Loucy (cell line): ENCODE measurements around the gene PALLD.

Experiments used
- H2AFZ ChIP-seq: fragments of 200-600 bp; sonication (generic); 2 replicates; pipeline ENCODE4 v1.6.0; 2016; ENCODE audit warnings: antibody characterized with exemption, mild to moderate bottlenecking, low read length, moderate library complexity
- H3F3A ChIP-seq: fragments of 200-600 bp; 2 replicates; pipeline ENCODE4 v1.6.0; 2016; ENCODE audit warnings: antibody characterized with exemption, low read depth, mild to moderate bottlenecking
- H3K27me3 ChIP-seq: fragments of 200-600 bp; sonication (generic); 2 replicates; pipeline ENCODE4 v1.6.1; 2014; ENCODE audit warnings: low read length, mild to moderate bottlenecking; ENCODE audit not compliant: insufficient read depth, poor library complexity, severe bottlenecking
- H3K36me3 ChIP-seq: fragments of 200-600 bp; sonication (generic); 2 replicates; pipeline ENCODE4 v1.6.1; 2016; ENCODE audit warnings: low read length; ENCODE audit not compliant: insufficient read depth
- H3K4me1 ChIP-seq: fragments of 200-600 bp; sonication (generic); 2 replicates; pipeline ENCODE4 v1.5.1; 2014; ENCODE audit warnings: low read length, mild to moderate bottlenecking; ENCODE audit not compliant: insufficient read depth, poor library complexity, severe bottlenecking
- H3K4me2 ChIP-seq: fragments of 200-600 bp; sonication (generic); 2 replicates; pipeline ENCODE4 v1.6.0; 2014; ENCODE audit warnings: antibody characterized with exemption, low read length, low read depth, mild to moderate bottlenecking; ENCODE audit not compliant: poor library complexity, severe bottlenecking
- H3K4me3 ChIP-seq: fragments of 200-600 bp; sonication (generic); 2 replicates; pipeline ENCODE4 v1.5.1; 2014; ENCODE audit warnings: low read length, mild to moderate bottlenecking, mixed read lengths; ENCODE audit not compliant: poor library complexity, severe bottlenecking
- H3K79me2 ChIP-seq: fragments of 200-600 bp; sonication (generic); 2 replicates; pipeline ENCODE4 v1.6.1; 2014; ENCODE audit warnings: low read length; ENCODE audit not compliant: insufficient read depth
- H3K9ac ChIP-seq: fragments of 200-600 bp; sonication (generic); 2 replicates; pipeline ENCODE4 v1.6.0; 2014; ENCODE audit warnings: mild to moderate bottlenecking, low read depth, low read length, moderate library complexity; ENCODE audit not compliant: poor library complexity, severe bottlenecking
- H3K9me2 ChIP-seq: fragments of 200-600 bp; sonication (generic); replicated peaks from 2 replicates; pipeline ENCODE4 v1.6.1; 2016; ENCODE audit warnings: low read depth, low read length, mixed read lengths
- H3K9me3 ChIP-seq: fragments of 200-600 bp; sonication (generic); 2 replicates; pipeline ENCODE4 v1.6.1; 2014; ENCODE audit warnings: mild to moderate bottlenecking, antibody characterized with exemption, low read length, low read depth; ENCODE audit not compliant: insufficient read depth
- H4K20me1 ChIP-seq: fragments of 200-600 bp; sonication (generic); 2 replicates; pipeline ENCODE4 v1.6.0; 2014; ENCODE audit warnings: antibody characterized with exemption, low read length, mild to moderate bottlenecking; ENCODE audit not compliant: insufficient read depth, poor library complexity, severe bottlenecking
- EZH2phosphoT487 ChIP-seq: fragments of 200-600 bp; IDR thresholded peaks from 2 replicates; pipeline ENCODE4 v1.6.1; 2018; ENCODE audit warnings: antibody characterized with exemption, mild to moderate bottlenecking, moderate library complexity, borderline replicate concordance
- TF ChIP-seq, protein P1 (sequence below): fragments of 200-600 bp; sonication (generic); conservative IDR thresholded peaks from 2 replicates; pipeline ENCODE4 v1.5.1; 2014; ENCODE audit warnings: mild to moderate bottlenecking, antibody characterized with exemption, low read length

PALLD gene

DNA sequence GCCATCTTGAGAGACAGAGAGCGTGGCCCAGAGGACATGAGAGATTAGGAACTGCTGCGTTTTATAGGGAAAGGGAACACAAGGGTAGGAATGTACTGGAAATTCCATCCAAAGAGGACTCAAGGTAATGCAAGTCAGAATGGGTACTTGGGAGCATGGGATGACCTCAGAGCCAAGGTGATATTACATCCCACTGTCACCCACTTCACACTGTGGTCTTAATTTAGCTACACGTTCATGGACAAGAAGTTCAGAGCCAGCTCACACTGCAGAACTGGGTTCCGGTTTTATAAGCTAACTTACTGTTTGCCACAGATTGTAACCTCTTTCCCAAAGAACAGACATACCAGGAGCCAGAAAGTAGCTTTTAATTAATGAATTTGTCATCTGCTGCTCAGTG, 268.5 kb downstream of the PALLD start:
- TF ChIP-seq EZH2phosphoT487: no peak
- TF ChIP-seq, protein P1, sequence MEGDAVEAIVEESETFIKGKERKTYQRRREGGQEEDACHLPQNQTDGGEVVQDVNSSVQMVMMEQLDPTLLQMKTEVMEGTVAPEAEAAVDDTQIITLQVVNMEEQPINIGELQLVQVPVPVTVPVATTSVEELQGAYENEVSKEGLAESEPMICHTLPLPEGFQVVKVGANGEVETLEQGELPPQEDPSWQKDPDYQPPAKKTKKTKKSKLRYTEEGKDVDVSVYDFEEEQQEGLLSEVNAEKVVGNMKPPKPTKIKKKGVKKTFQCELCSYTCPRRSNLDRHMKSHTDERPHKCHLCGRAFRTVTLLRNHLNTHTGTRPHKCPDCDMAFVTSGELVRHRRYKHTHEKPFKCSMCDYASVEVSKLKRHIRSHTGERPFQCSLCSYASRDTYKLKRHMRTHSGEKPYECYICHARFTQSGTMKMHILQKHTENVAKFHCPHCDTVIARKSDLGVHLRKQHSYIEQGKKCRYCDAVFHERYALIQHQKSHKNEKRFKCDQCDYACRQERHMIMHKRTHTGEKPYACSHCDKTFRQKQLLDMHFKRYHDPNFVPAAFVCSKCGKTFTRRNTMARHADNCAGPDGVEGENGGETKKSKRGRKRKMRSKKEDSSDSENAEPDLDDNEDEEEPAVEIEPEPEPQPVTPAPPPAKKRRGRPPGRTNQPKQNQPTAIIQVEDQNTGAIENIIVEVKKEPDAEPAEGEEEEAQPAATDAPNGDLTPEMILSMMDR: no peak
- Histone ChIP-seq H3K4me1 (no peaks in the 10 kb centered on the region), H3K36me3 (no peaks in the 10 kb centered on the region), H3K79me2 (no peaks in the 10 kb centered on the region), H3K27me3 (no peaks in the 10 kb centered on the region), H3F3A (no peaks in the 10 kb centered on the region), H3K9me3 (no peaks in the 10 kb centered on the region), H3K4me3 (no peak overlapping the region), H3K9ac (no peak overlapping the region), H2AFZ (no peak overlapping the region), H4K20me1 (no peaks in the 10 kb centered on the region), H3K9me2 (no peaks in the 10 kb centered on the region), H3K4me2 (no peak overlapping the region)

DNA sequence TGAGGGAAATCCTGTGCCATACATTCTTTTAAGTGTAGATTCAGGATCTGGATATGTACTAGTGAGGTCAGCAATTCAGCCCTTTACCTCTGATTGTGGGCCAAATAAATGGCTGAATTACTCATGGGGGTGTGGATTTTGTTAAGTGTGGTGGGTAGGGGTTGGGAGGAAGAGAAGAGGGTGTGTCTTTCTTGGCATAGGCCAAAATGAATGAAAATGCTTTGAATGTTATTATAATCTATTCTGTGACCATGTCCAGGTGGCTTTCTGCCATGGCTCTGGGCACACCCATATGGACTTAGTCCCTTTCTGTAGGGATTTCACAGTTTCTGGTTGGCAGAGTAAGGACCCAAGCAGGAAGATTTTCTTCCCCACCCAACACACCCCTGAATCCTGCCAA, 268.9 kb downstream of the PALLD start:
- Histone ChIP-seq H2AFZ (no peak overlapping the region), H4K20me1 (no peaks in the 10 kb centered on the region), H3K9me2 (no peaks in the 10 kb centered on the region), H3K36me3 (no peaks in the 10 kb centered on the region), H3K27me3 (no peaks in the 10 kb centered on the region), H3K79me2 (no peaks in the 10 kb centered on the region), H3K4me3 (no peak overlapping the region), H3K9me3 (no peaks in the 10 kb centered on the region), H3K4me2 (no peak overlapping the region), H3K4me1 (no peaks in the 10 kb centered on the region), H3K9ac (no peak overlapping the region), H3F3A (no peaks in the 10 kb centered on the region)
- TF ChIP-seq, protein P1: no peak
- TF ChIP-seq EZH2phosphoT487: no peak

DNA sequence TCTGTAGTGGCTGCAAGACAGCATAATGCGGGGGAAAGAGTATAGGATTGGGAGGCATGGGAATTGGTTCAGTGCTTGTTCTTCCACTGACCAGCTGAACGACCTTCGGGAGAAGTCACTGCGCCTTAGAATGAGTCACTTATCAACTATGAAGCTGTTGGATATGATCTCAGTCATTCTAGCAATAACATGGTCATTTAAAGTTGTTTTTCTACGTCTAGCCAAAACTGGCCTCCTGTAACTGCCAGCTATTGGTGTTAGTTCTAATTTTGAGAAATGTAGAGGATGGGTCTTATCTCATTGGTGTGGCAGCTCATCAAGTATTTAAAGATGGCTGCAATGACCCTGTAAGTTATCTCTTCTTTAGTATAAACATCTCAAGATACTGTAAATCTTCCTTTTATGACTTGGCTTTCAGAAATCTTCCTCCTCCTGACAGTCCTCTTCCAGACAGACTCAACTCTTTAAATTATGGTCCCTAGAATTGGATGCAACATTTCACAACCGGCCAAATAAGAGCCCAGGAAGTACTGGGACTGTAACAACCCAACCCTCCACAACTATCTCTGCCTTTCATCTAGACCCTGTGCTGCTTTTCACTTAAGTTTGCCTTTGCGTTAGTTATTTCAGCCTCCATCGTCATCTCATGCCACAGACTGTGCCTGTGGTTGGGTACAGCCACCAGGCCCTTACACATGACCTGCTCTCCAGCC, 269.9 kb downstream of the PALLD start:
- Histone ChIP-seq H3K9ac (no peak overlapping the region), H3K9me3 (no peaks in the 10 kb centered on the region), H3K36me3 (no peaks in the 10 kb centered on the region), H3K9me2 (no peaks in the 10 kb centered on the region), H4K20me1 (no peaks in the 10 kb centered on the region), H2AFZ (no peak overlapping the region), H3K4me1 (no peaks in the 10 kb centered on the region), H3K27me3 (no peaks in the 10 kb centered on the region), H3K4me2 (no peak overlapping the region), H3K79me2 (no peaks in the 10 kb centered on the region), H3K4me3 (no peak overlapping the region), H3F3A (no peaks in the 10 kb centered on the region)
- no peak for TF ChIP-seq EZH2phosphoT487
- TF ChIP-seq, protein P1: no peak
